DMS79 treated with DMSO at 0.1 percent for 48 hours (cell line): Measurements from ENCODE around the gene NEK7.
"Not testable (repeated sequence)": the region's sequence is repeated elsewhere in the genome, so short reads cannot be mapped to it uniquely, and the experiment has no call there.

Source experiments
- DNase-seq: peaks from one replicate; lab custom pipeline; 2025; lab: John Stamatoyannopoulos, UW

Gene NEK7

DNA sequence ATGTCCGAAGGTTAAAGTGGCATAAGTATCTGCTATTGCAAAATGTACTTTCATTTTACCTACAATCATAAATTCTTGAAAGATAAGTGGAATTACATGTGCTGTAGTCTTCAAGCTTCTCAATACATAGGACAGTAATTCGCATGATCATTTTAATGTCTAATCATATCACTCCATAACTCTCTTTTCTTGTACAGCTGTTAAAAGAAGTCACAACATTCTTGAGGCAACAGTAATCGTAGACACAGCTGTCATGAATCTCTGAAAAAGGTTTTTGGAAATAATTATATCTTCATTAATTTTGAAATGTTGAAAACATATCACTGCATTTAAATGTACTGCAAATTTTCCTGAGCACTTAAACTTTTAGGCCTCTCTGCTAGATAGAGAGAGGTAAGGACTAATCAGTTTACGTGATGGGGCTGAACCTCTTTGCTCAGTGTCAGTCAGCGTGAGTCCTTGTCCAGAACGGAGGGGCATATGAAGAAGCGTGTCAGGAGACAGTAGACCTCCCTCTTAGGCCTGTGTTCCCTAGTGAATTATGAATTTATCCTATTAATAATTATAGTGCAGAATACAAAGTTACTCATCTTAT is 133.4 kb downstream of the NEK7 start:
- no peak for DNase-seq

DNA sequence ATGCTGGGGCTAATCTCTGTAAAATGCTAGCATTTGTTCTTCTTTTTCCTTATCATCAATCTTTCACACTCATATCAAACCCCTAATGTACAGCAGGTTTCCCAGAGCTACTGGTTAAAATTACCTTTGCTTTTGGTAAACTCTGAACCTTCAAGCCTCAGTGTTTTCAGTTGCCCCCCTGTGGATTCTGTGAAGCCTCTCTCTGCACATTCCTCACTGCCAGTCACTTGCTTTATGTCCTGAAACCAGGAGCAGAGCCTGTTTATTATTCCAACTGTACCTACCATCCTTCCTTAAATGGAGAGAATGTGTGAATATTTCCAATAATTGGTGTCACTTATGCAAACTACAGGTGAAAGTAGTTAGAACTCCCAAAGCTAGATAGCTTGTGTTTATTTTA is 134.2 kb downstream of the NEK7 start:
- no peak for DNase-seq

DNA sequence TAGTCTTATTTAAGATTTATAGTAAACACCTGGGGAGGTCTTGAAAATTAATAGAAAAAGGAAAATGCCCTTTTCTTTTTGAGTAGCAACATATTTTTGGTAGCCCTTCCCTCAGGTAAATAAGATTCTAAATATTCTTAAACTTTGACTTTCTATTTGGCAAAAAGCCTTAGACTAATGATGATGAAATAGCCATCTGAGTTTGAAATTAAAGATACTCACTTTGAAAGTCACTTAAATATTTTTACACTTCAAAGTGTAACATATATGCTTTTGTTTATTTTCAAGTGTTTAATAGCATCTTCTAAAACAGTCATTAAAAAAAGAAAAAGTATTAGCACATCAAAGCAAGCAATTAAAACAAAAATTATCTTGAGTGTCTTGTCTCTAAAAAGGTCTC is 135.1 kb downstream of the NEK7 start:
- no peak for DNase-seq

DNA sequence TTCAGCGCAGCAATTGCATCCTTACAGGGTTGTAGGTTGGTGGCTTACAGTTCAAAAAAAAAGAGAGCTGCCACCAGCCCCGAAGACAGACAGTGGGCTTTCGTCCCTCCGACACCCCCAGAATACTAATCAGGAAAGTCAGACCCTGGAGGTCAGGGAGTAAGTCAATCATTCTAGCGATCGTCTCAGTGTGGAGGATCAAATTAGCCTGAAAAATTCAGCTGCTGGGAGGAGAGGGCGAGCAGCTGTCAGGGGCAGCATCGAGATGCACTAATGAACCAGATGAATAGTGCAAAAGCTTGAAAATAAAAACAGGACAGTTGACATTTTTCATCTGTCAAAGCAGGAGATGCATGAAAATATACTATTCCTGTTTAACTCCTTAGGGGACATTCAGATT is 138.4 kb downstream of the NEK7 start:
- DNase-seq = no peak

DNA sequence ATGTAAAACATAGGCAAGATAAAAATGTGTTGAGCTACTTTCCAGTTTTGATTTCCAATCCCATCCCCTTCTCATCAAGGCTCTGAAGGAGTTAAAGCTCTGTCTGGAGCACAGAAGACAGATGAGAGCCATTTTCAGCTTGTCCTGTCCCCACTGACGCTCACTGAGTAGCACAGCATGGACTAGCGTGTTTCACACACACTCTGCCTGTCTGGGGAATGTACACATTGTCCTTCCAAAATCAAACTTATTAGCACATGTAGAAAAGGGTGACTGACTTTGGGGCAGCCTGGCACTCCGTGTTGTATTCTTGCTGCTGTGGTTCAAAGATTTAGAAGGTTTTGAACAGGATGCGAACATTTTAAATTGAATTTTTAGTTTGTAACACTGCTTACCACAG is 139.2 kb downstream of the NEK7 start:
- DNase-seq = no peak

DNA sequence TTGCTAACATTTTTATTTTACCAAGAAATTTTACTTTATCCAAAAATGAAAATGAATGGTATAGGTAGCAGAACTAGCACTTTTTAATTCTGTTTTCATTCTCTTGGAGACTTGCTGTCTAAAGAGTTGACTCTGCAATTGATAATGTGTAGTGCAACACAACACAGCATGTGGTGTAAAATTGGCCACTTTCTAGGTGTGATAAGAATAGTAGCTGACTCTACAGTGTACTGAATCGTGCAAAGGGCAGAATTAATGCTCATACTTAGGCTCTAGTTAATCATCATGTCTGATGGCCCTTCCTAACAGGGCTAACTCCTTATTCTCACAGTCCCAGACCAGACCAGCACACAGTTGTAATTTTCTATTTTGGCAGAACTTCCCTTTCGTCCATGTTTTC is 140.5 kb downstream of the NEK7 start:
- DNase-seq = no peak

GRCh38 chr1:198298640-198299039 is 141.8 kb downstream of the NEK7 start:
- DNase-seq = no peak

- DNase-seq = no peak
Measured at GRCh38 chr1:198300451-198300850, 143.7 kb downstream of the NEK7 start.

- DNase-seq = no peak
Measured at GRCh38 chr1:198304431-198304830, 147.6 kb downstream of the NEK7 start.

DNA sequence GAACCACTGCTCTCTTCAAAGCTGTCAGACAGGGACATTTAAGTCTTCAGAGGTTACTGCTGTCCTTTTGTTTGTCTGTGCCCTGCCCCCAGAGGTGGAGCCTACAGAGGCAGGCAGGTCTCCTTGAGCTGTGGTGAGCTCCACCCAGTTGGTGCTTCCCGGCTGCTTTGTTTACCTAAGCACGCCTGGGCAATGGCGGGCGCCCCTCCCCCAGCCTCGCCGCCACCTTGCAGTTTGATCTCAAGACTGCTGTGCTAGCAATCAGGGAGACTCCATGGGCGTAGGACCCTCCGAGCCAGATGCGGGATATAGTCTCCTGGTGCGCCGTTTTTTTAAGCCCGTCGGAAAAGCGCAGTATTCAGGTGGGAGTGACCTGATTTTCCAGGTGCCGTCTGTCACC is 158.0 kb downstream of the NEK7 start:
- not testable (repeated sequence) for DNase-seq

DNA sequence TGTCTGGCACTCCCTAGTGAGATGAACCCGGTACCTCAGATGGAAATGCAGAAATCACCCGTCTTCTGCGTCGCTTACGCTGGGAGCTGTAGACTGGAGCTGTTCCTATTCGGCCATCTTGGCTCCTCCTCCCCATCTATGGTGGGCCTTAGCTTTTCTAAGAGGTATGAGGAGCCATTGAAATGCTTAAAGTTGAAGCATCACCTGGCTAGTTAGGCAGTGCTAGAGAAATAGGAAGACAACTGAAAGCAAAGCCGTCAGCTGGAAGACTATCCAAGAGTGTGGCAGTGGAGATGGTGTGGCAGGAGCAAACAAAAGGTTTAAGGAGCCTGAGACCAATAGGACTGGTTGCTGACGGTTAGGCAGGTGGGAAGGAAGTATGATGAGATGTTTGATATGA is 158.5 kb downstream of the NEK7 start:
- DNase-seq = not testable (repeated sequence)

DNA sequence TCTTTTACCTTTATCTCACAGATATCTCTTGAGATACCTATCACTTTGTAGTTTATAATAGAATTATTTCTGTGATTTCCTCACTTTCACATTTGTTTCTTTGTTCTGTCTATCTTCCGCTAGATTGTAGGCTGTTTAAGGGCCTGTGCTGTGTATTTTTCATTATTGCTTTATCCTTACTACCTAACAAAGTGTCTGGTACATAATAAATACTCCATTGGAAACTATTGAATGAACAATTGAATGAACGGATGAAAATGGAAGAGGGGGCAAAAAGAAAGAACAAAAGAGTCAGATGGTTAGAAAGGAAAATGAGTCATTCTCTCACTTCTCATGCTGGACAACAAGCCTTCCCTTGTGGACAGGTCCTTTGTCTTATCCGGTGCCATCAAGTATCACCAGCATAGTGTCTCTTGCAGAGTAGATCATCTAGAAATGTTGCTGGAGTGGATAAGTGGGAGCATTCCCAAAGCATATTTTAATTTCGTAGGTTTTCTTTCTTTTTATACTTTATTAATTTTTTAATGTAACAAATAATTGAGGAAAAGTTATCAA is 159.8 kb downstream of the NEK7 start:
- DNase-seq = no peak

GRCh38 chr1:198318085-198318484 is 161.3 kb downstream of the NEK7 start:
- no peak for DNase-seq

GRCh38 chr1:198320759-198321158 is 164.0 kb downstream of the NEK7 start:
- DNase-seq = no peak

DNA sequence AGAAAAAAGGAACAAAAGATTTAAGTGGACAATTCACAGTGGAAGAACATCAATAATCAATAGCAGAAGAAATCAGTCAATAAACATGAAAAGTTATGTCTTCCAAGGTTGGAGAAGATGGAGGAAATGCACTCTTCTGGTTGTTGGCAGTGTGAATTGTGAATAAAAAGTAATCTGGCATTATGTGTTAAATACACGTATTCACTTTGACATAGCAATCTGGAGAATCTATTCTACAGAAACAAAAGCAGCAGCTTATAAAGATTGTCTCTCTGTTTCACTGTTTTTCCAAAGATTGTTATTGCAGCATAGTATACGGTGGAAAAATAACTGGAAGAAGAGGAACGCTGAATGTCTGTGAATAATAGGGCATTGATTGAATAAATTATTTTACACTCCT is 169.4 kb downstream of the NEK7 start:
- DNase-seq = no peak

GRCh38 chr1:198326915-198327314 is 170.1 kb downstream of the NEK7 start:
- no peak for DNase-seq

- no peak for DNase-seq
Measured at GRCh38 chr1:198328458-198329032, 171.7 kb downstream of the NEK7 start.

DNA sequence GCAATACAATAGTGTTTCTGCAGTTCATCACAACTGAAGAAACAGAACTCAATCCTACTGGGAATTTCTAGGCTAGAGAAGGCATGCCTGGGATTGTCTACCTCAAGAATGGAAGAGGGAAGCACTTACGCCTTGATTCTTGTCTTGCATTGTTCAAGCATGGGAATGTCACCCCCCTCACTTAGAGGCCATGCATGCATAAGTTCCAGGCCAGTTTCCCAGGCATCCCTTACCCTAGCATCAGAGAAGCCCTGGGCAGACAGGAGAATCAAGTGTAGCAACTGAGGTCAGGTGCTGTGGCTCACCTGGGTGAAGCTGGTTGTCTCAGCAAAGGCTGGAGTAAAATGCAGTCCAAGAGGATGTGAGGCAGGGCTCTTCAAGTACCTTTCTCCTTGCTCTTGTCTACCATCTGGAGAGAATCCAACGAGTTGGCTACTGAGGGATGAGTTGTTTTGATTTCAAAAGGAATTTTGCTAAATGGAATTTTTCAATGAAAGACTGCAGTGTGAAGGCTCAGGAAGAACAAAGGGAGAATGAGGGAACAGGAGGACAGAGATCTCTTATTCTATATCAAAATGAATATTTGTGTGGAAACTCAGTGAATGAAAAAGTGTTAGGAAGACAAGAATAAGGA is 174.3 kb downstream of the NEK7 start:
- no peak for DNase-seq

GRCh38 chr1:198333744-198334143 is 176.9 kb downstream of the NEK7 start:
- DNase-seq = no peak

DNA sequence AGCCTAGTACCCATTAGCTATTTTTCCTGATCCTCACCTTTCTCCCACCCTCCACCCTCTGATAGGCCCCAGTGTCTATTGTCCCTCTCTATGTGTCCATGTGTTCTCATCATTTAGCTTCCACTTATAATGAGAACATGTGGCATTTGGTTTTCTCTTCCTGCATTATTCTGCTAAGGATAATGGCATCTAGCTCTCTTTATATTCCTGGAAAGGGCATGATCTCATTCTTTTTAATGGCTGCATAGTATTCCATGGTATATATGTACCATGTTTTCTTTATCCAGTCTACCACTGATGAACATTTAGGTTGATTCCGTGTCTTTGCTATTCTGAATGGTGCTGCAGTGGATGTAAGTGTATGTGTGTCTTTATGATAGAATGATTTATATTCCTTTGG is 178.9 kb downstream of the NEK7 start:
- DNase-seq = no peak

DNA sequence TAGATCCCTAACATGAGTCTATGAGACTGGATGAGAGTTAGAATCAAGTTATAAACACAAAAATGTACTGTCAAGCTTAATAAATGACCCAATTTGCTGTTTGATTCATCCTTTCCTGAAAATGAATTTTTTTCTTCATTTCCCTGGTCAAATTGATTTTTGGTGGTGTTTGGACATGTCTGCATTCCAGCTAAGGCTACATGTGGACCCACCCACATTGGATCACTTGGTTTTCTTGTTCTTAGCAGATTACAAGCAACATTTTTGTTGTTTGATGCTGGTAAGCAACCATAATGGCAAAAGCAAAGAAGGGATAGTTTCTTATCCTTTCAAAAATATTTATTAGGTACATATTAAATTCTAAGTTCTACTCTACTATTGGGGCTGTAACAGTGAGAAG is 181.1 kb downstream of the NEK7 start:
- DNase-seq = no peak

- no peak for DNase-seq
Measured at GRCh38 chr1:198340139-198340538, 183.3 kb downstream of the NEK7 start.

DNA sequence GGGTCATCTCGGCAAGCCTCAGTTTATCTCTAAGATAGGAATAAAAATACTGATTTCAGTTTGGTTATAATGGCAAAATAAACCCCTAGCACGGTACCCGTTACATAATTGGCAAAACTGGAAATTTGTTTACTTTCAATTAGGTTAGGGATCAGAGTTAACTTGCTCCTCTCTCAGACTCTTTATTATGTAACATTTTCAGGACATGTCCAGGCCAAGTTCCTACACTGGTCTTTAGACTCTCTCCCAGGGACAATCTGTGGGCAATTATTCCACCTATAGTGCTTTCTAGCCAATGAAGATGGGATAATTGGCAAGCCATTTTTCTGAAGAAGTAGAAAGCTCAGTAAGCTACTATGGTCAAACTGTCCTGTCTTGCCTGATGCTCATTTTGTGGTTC is 189.4 kb downstream of the NEK7 start:
- no peak for DNase-seq

DNA sequence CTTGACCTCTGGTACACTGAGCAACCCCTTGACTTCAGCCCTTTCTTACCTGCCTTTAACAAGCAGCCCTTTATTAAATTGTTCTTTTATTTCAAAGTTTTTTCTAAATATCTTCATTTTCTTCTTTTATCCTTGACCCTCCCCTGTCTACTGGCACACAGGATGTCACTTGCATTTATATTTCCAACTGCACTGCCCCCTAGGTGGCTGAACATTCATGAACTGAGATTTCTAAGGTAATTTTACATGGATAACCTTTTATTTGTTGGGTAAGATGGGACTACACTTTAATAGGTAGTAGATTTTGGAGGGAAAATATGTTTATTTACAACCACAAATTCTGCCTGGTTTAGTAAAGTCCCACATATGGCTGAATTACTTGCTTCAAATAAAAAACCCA is 193.7 kb downstream of the NEK7 start:
- no peak for DNase-seq
